Measurements from ENCODE around the gene GPD1.

GRCh38 chr12:50058743-50059312, 45.0 kb upstream of the GPD1 start:
- TF ChIP-seq EHMT2 (IDR thresholded peaks at IDR 0.05) (no peak), ZBTB33 (CRISPR knock-in tag; IDR thresholded peaks at IDR 0.05) (no peak), NR1H2 (CRISPR knock-in tag; IDR thresholded peaks at IDR 0.05) (no peak), POLR3A (IDR thresholded peaks at IDR 0.05; ENCODE audit: borderline replicate concordance, extremely low read depth, insufficient read depth, insufficient read length) (no peak), BRD4 (IDR thresholded peaks at IDR 0.05) (no peak), NR3C1 (CRISPR knock-in tag; IDR thresholded peaks at IDR 0.05) (no peak), EGR1 (conservative IDR thresholded peaks at IDR 0.05) (no peak), RCOR1 (IDR thresholded peaks at IDR 0.05; ENCODE audit: borderline replicate concordance in 1 of 2, low read depth in 2 of 2, low read length in 2 of 2) (no peak), CTCF (IDR thresholded peaks at IDR 0.05 in 2 of 3, conservative IDR thresholded peaks at IDR 0.05 in 1 of 3; ENCODE audit: insufficient read depth in 2 of 3, low read depth in 1 of 3, low read length in 3 of 3) (no peak), DPF2 (IDR thresholded peaks at IDR 0.05) (no peak), POLR2AphosphoS5 (IDR thresholded peaks at IDR 0.05; ENCODE audit: control insufficient read depth, insufficient read depth, low read depth, low read length) (no peak), TBL1XR1 (IDR thresholded peaks at IDR 0.05; ENCODE audit: low read length in 2 of 2) (no peak)
